ENCODE results near the gene CNTN1.

The CNTN1 gene

DNA sequence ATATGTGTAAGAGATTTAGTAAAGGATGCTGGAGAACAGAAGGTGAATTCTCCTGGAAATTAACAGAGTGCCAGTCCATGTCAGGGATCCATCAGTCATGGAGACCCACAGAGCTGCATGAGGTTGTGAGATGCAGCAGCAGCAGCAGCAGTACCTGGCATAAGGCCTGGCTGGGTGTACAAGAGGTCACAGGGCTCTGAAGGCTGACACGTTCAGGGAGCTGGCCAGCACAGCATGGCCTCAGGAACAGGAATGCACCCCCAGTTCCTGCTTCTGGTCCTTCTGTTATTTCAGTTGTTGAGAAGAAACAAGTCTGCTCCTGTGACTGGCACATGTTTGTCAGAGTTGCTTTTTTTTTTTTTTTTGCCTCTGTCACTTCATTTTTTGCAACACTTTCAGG, 210.8 kb downstream of the CNTN1 start:
- Mint-ChIP-seq H3K27ac (no peak overlapping the region), H3K4me3 (no peak overlapping the region), H3K27me3 (peaks cover 2% of the 10 kb centered on the region)

DNA sequence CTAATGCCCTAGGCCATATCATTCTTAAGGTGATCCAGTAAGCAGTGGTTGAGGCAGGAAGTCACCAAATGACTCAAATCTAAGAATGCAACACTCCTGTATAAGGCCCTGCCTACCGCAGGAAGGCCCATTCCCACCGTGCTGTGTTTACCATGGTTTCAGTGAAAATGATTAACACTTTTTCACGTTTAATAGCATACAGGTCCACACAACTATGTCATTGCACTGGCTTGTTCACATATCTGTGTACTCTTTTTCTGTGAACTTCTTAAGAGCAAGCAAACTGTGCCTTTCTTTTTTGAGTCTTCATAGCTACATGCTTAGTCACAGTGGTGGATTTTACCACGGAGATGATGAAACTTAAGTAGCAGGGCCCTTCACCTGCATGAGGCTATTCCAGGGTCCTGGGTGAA, 214.9 kb downstream of the CNTN1 start:
- Mint-ChIP-seq H3K27me3 (peaks cover 2% of the 10 kb centered on the region), H3K4me1 (ENCODE audit: low read depth) (no peaks in the 10 kb centered on the region), H3K27ac (no peak overlapping the region), H3K9me3 (ENCODE audit: low read depth) (no peaks in the 10 kb centered on the region), H3K36me3 (no peaks in the 10 kb centered on the region), H3K4me3 (no peak overlapping the region)

More for the DNA sequence above, 210.8 kb downstream of the CNTN1 start:
- Mint-ChIP-seq H3K4me1 (ENCODE audit: low read depth) (no peaks in the 10 kb centered on the region), H3K36me3 (no peaks in the 10 kb centered on the region), H3K9me3 (ENCODE audit: low read depth) (no peaks in the 10 kb centered on the region)

DNA sequence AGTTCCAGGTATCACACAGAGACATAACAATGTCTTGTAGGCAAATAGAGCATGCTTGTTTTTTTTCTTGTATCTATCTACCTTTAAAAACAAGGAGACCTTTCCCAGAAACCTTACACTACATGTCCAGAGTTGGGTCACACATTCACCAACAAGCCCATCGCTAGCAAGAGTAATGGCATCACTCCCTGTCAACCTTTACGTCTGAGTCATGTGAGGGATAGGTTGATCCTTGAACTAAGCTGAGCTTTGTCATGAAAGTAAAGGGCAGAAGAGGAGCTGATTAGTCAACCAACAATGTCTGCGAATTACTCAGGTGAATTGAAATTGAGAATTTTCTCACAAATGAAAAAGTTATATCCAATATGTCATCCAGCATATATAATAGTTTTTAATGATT, 219.4 kb downstream of the CNTN1 start:
- H3K4me1 Mint-ChIP-seq (ENCODE audit: low read depth): no peaks in the 10 kb centered on the region
- H3K4me3 Mint-ChIP-seq: no peak overlapping the region
- no peak overlapping the region for H3K27ac Mint-ChIP-seq
- H3K9me3 Mint-ChIP-seq (ENCODE audit: low read depth): no peaks in the 10 kb centered on the region
- H3K36me3 Mint-ChIP-seq: no peaks in the 10 kb centered on the region
- peaks cover 2% of the 10 kb centered on the region for H3K27me3 Mint-ChIP-seq

DNA sequence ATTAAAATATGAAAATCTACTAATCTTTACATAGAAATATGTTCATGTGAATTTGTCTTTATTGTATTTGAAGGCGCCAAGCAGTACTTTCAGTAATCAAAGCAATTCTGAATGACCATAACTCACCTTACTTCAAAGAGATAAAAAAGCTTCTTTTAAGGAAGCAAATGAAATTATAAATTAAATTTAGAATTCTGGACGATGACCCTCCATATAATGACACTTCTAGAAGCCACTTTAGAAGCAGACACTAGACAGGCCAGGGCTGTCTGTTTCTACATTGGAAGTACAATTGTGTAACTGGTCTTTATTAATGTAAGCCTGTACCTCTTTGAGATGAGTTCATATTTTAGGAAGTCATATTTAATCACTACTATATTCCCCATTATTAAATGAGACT, 222.9 kb downstream of the CNTN1 start:
- H3K36me3 Mint-ChIP-seq: no peaks in the 10 kb centered on the region
- H3K4me1 Mint-ChIP-seq (ENCODE audit: low read depth): no peaks in the 10 kb centered on the region
- H3K27ac Mint-ChIP-seq: no peak overlapping the region
- H3K27me3 Mint-ChIP-seq: no peaks in the 10 kb centered on the region
- no peak overlapping the region for H3K4me3 Mint-ChIP-seq
- H3K9me3 Mint-ChIP-seq (ENCODE audit: low read depth): no peaks in the 10 kb centered on the region

DNA sequence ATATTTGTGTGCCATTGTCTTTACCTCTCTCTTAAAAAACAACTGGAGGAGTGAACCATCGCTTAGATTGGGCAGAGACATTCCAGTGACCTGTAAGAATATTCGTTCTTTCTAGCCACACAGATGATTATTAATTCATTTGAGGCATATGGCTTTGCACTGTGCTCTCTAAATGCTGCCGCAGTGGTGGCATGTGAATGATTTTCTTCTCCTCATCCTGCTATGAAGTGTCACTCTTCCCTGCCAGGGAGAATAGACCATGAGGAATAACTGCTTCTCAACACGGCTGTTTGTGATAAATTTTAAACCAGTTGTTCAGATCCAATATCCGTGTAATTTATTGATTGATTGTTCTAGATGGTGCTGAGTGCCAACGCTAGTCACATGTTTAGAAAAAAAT, 225.3 kb downstream of the CNTN1 start:
- Mint-ChIP-seq H3K9me3 (ENCODE audit: low read depth) (no peaks in the 10 kb centered on the region), H3K4me3 (no peak overlapping the region), H3K27ac (no peak overlapping the region), H3K4me1 (ENCODE audit: low read depth) (no peaks in the 10 kb centered on the region), H3K27me3 (peaks cover 5% of the 10 kb centered on the region), H3K36me3 (no peaks in the 10 kb centered on the region)

DNA sequence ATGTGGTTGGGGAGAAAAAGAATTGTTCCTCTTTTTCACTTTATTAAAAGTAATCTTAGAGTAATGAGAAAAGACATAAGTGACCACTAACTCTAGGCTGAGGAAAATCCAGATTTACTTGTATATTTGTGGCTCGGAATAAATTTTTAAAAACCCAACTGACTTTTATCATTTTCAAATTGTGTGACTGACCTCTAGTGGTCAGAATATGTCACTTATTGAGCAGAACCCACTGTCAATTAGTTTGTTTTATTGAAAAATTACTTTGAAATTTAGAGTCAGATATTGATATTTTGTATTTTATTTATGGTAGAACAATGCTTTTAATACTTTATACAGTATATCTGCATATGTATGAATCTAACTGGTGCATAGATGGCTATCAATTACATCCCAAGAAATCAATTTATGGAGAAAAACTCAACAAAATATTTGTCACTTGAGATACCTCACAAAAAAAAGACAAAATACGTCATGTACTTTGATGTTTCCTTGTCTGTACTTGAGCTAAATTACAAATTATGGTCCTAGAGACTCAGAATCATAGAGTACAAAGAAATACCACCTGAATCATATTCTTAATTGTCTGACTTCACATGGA, 229.4 kb downstream of the CNTN1 start:
- Mint-ChIP-seq H3K4me3 (no peak overlapping the region), H3K27me3 (peaks cover 5% of the 10 kb centered on the region), H3K27ac (no peak overlapping the region), H3K36me3 (no peaks in the 10 kb centered on the region), H3K9me3 (ENCODE audit: low read depth) (no peaks in the 10 kb centered on the region), H3K4me1 (ENCODE audit: low read depth) (no peaks in the 10 kb centered on the region)

DNA sequence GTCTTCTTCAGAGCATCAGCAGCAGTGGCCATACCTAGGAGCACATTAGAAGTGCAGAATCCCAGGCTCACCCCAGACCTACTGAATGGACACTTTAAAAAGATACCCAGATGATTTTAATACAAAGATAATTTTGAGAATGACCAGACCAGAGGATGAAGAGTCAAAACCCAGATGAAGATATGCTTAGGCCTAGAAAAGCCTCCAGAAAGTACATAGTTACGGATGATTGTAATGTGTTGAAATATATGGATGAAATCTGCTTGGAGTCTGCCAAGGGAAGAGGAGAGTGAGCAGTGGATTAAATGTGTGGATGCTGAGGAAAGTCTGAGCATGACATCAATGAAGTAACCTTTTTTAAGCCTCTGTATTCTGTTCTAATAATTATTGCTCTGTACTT, 245.7 kb downstream of the CNTN1 start:
- no peaks in the 10 kb centered on the region for H3K4me1 Mint-ChIP-seq (ENCODE audit: low read depth)
- no peaks in the 10 kb centered on the region for H3K36me3 Mint-ChIP-seq
- H3K9me3 Mint-ChIP-seq (ENCODE audit: low read depth): no peaks in the 10 kb centered on the region
- H3K27ac Mint-ChIP-seq: no peak overlapping the region
- peaks cover 7% of the 10 kb centered on the region for H3K27me3 Mint-ChIP-seq
- H3K4me3 Mint-ChIP-seq: no peak overlapping the region

DNA sequence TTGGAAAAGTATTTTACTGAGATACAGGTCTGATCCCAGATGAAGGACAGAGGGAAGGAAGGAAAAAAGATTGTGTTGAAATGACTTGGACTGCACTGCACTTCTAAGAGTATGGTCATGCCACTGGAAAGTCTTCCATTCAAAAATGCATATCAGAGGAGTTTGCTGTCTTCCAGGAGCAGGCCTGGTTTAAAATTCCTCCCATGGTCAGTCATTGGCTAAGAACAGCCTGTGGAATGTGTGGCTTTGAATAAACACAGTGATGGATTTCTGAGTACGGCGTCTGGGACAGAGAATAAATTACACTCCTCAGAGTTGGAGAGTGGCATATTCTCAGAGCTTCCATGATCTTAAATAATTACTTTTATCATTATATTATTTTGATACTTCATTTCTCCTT, 250.1 kb downstream of the CNTN1 start:
- no peaks in the 10 kb centered on the region for H3K36me3 Mint-ChIP-seq
- no peak overlapping the region for H3K4me3 Mint-ChIP-seq
- peaks cover 3% of the 10 kb centered on the region for H3K27me3 Mint-ChIP-seq
- no peaks in the 10 kb centered on the region for H3K4me1 Mint-ChIP-seq (ENCODE audit: low read depth)
- no peak overlapping the region for H3K27ac Mint-ChIP-seq
- H3K9me3 Mint-ChIP-seq (ENCODE audit: low read depth): no peaks in the 10 kb centered on the region

DNA sequence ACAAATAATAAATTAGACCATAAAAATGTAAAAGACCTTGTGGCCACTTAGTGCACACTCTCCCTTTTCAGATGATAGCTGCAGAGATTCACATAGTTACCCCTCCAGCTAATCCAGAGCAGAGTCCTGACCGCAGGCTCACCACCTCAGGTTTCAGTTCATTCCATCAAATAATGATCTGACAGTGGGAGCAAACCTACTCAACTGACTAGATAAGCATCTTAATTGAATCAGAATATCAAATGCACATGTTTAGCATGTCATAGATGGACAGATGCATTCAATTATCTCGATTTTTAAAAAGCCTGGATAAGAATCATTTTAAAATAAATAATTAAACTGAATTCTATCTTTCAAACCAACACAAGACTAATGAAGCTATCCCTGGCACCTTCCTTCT, 253.5 kb downstream of the CNTN1 start:
- Mint-ChIP-seq H3K27ac (no peak overlapping the region), H3K27me3 (peaks cover 3% of the 10 kb centered on the region), H3K9me3 (ENCODE audit: low read depth) (no peaks in the 10 kb centered on the region), H3K4me1 (ENCODE audit: low read depth) (no peaks in the 10 kb centered on the region), H3K36me3 (no peaks in the 10 kb centered on the region), H3K4me3 (no peak overlapping the region)

DNA sequence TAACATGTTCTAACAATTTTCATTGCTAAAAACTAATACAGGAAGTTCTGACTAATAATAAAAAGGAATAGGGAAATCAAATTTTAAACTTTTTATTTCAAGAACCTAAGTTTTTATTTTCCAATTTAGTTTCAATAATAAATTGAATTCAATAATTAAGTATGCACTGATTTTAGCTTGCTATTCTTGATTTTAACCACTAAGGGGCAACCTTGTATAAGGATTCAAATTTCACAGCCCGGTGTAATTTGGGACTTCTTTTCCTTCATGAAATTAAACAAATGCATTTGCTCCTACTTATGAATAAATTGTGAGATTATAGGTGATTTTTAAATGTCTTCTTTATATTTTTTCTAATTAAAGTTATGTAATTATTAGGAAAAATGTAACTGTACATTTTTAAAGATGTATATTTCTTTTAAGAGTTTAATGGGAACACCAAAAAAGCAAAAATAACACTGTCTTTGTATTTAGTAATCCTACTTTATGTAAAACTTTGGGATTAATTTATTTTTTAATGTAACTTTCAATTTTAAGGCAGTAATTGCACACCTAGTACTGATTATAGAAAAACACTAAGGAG, 254.5 kb downstream of the CNTN1 start:
- no peak overlapping the region for H3K27ac Mint-ChIP-seq
- H3K36me3 Mint-ChIP-seq: no peaks in the 10 kb centered on the region
- no peak overlapping the region for H3K4me3 Mint-ChIP-seq
- no peaks in the 10 kb centered on the region for H3K4me1 Mint-ChIP-seq (ENCODE audit: low read depth)
- peaks cover 3% of the 10 kb centered on the region for H3K27me3 Mint-ChIP-seq
- no peaks in the 10 kb centered on the region for H3K9me3 Mint-ChIP-seq (ENCODE audit: low read depth)

DNA sequence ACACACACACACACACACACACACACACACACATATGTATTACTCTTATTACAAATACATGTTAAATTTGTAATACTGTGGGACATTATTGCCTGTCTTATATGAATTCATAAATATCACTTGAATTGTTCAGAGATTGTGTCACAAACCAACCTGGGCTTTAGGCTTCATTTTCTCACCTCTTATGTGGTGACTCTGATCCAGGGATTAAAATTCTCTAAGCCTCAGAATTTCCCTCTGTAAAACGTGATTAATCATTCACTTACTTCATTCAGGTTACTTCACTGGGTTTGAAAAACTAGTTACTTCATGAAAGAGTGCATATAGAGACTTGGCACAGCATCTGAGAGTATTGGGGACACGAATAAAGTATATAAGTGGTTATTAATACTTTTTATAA, 255.6 kb downstream of the CNTN1 start:
- Mint-ChIP-seq H3K27me3 (no peaks in the 10 kb centered on the region), H3K36me3 (no peaks in the 10 kb centered on the region), H3K4me3 (no peak overlapping the region), H3K27ac (no peak overlapping the region), H3K9me3 (ENCODE audit: low read depth) (no peaks in the 10 kb centered on the region), H3K4me1 (ENCODE audit: low read depth) (no peaks in the 10 kb centered on the region)

DNA sequence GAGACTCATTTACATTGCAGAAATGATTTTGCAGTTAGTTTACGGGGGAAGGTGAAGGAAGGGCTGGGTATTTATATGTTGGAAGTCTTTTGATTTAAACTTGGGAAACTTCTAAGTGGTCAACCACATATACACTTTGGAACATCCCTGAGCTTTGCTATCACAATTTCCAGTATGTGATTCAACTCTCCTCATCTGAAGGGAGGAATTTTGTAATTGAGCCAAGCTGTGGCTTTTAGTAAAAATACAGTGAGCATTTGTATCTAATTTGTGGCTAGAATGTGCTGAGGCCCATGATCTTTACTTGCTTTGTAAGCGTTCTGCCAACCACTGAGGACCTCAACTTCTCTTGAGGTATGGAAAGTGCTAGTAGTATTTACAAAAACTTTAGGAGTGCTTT, 260.8 kb downstream of the CNTN1 start:
- H3K4me1 Mint-ChIP-seq (ENCODE audit: low read depth): no peaks in the 10 kb centered on the region
- H3K4me3 Mint-ChIP-seq: no peak overlapping the region
- H3K27ac Mint-ChIP-seq: no peak overlapping the region
- H3K27me3 Mint-ChIP-seq: peaks cover 4% of the 10 kb centered on the region
- H3K36me3 Mint-ChIP-seq: no peaks in the 10 kb centered on the region
- no peaks in the 10 kb centered on the region for H3K9me3 Mint-ChIP-seq (ENCODE audit: low read depth)

DNA sequence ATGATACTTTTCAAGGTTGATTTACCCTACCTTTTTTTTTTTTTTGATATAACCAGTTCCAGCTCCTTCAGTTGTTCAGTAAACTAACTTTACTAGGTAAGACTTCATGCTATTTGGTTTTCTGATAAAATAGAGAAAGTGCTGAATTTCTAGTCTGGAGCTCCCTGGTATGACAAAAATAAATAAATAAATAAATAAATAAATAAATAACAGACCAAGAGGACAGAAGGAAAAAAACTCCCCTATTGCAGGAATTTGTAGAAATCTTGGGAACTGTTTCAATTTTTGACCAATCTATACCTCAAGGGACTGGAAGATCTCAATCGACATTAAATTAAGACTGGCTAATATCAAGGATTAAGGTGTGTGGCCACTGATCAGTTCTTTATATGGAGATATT, 265.2 kb downstream of the CNTN1 start:
- no peak overlapping the region for H3K27ac Mint-ChIP-seq
- peaks cover 4% of the 10 kb centered on the region for H3K27me3 Mint-ChIP-seq
- no peaks in the 10 kb centered on the region for H3K4me1 Mint-ChIP-seq (ENCODE audit: low read depth)
- H3K36me3 Mint-ChIP-seq: no peaks in the 10 kb centered on the region
- no peaks in the 10 kb centered on the region for H3K9me3 Mint-ChIP-seq (ENCODE audit: low read depth)
- H3K4me3 Mint-ChIP-seq: no peak overlapping the region

DNA sequence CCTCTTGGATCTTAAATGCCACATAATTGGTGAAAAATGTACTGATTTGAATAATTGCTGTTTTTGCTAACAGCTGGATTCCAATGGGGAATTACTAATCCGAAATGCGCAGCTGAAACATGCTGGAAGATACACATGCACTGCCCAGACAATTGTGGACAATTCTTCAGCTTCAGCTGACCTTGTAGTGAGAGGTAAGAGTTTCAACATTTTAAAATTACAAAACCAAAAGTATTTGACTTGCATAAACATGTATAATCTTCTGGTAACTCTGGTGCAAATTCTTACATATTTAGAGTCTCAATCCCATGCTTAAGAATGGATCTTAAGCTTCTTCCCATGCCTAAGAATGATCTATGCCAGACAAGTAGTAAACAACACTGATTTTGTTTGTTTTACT, 266.8 kb downstream of the CNTN1 start:
- no peaks in the 10 kb centered on the region for H3K36me3 Mint-ChIP-seq
- H3K27me3 Mint-ChIP-seq: peaks cover 4% of the 10 kb centered on the region
- H3K4me3 Mint-ChIP-seq: no peak overlapping the region
- H3K9me3 Mint-ChIP-seq (ENCODE audit: low read depth): no peaks in the 10 kb centered on the region
- no peak overlapping the region for H3K27ac Mint-ChIP-seq
- no peaks in the 10 kb centered on the region for H3K4me1 Mint-ChIP-seq (ENCODE audit: low read depth)

DNA sequence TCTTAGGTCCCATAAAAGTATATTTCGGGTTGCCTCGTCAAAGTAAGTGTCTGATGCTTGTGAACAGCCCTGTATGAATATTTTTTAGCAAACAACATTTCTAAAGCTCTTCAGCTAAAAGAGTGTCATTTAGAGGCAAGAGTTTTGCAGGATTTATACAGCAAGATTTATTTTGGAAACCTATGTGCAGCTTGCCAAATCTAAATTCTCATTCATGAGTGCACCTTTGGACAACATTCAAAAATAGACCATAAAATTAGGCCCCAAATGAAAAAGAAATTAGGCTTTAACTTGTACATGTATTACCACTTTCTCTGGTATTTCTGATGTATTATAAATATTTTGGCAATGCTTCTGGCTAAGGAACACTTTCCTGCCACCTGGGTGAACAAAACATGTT, 271.5 kb downstream of the CNTN1 start:
- no peaks in the 10 kb centered on the region for H3K9me3 Mint-ChIP-seq (ENCODE audit: low read depth)
- no peak overlapping the region for H3K27ac Mint-ChIP-seq
- H3K36me3 Mint-ChIP-seq: no peaks in the 10 kb centered on the region
- H3K4me1 Mint-ChIP-seq (ENCODE audit: low read depth): no peaks in the 10 kb centered on the region
- no peak overlapping the region for H3K4me3 Mint-ChIP-seq
- no peaks in the 10 kb centered on the region for H3K27me3 Mint-ChIP-seq

DNA sequence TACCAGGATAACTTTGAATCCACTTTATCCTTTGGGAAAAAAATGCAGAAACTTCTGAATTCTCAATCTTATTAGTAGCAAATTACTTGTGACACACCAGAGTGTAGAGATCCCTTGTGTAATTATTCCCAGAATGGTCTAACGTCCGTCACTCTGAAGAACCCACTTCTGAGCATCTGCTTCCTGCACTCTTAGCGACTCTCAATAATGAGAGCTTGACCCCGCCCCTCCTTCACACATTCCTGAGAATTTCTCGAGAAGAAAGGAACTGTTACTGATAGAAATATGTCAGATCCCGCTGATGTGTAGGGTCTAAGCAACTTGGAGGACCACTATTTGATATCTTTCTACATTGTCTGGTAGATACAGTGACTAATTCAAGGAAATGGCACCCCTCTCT, 277.6 kb downstream of the CNTN1 start:
- H3K27me3 Mint-ChIP-seq: no peaks in the 10 kb centered on the region
- H3K9me3 Mint-ChIP-seq (ENCODE audit: low read depth): no peaks in the 10 kb centered on the region
- no peaks in the 10 kb centered on the region for H3K4me1 Mint-ChIP-seq (ENCODE audit: low read depth)
- no peaks in the 10 kb centered on the region for H3K36me3 Mint-ChIP-seq
- H3K27ac Mint-ChIP-seq: no peak overlapping the region
- H3K4me3 Mint-ChIP-seq: no peak overlapping the region
